ENCODE results near the gene SLC28A3.

GRCh38 chr9:84310883-84311282 is 29.7 kb downstream of the SLC28A3 start:
- TF ChIP-seq CTCF (IDR thresholded peaks at IDR 0.05) (no peak), EP300 (IDR thresholded peaks at IDR 0.05) (no peak)
